Measurements from ENCODE around the gene SYF2.
A peak's percentile ranks its signal among the peaks of the same experiment; 100 is the strongest.
"Not testable (repeated sequence)": the region's sequence is repeated elsewhere in the genome, so short reads cannot be mapped to it uniquely, and the experiment has no call there.

SYF2 gene

GRCh38 chr1:25232027-25232865 lies at the start of gene SYF2:
Gene SYF2, minus strand, starts transcription at chr1:25232502. Its CDS starts 35 bp downstream, at chr1:25232467.
- DNase-seq: peak; percentile 85

- DNase-seq: not testable (repeated sequence)
These were observed 47.4 kb upstream of the SYF2 start for GRCh38 chr1:25279693-25280111.

GRCh38 chr1:25278790-25279189 lies 46.5 kb upstream of the SYF2 start:
- not testable (repeated sequence) for DNase-seq

- DNase-seq: not testable (repeated sequence)
These were observed 46.1 kb upstream of the SYF2 start for GRCh38 chr1:25278358-25278757.

- DNase-seq: not testable (repeated sequence)
These were observed 45.0 kb upstream of the SYF2 start for GRCh38 chr1:25277295-25277694.

GRCh38 chr1:25275648-25276047 lies 43.3 kb upstream of the SYF2 start:
- DNase-seq: not testable (repeated sequence)

GRCh38 chr1:25272238-25272637 lies 39.9 kb upstream of the SYF2 start, which contains the start of gene RHD:
Gene RHD, plus strand, starts transcription at chr1:25272509. Its CDS starts 39 bp downstream, at chr1:25272548.
- not testable (repeated sequence) for DNase-seq

GRCh38 chr1:25268143-25268760 lies 36.0 kb upstream of the SYF2 start:
- not testable (repeated sequence) for DNase-seq

- DNase-seq: peak; percentile 24
These were observed 35.2 kb upstream of the SYF2 start for GRCh38 chr1:25267288-25268142.

GRCh38 chr1:25266554-25267287 lies 34.4 kb upstream of the SYF2 start:
- DNase-seq: not testable (repeated sequence)

GRCh38 chr1:25260336-25260735 lies 28.0 kb upstream of the SYF2 start:
- DNase-seq: not testable (repeated sequence)

GRCh38 chr1:25259813-25260212 lies 27.5 kb upstream of the SYF2 start:
- DNase-seq: not testable (repeated sequence)

- DNase-seq: no peak
These were observed 24.9 kb upstream of the SYF2 start for GRCh38 chr1:25257196-25257595.

GRCh38 chr1:25256578-25256965 lies 24.3 kb upstream of the SYF2 start:
- no peak for DNase-seq

- no peak for DNase-seq
These were observed 23.6 kb upstream of the SYF2 start for GRCh38 chr1:25255706-25256577.

GRCh38 chr1:25253911-25254310 lies 21.6 kb upstream of the SYF2 start:
- no peak for DNase-seq

GRCh38 chr1:25247829-25248754 lies 15.8 kb upstream of the SYF2 start:
- no peak for DNase-seq

GRCh38 chr1:25247024-25247828 lies 14.9 kb upstream of the SYF2 start, which contains the start of gene RSRP1:
Gene RSRP1, minus strand, starts transcription at chr1:25247454. Its CDS starts 491 bp downstream, at chr1:25246963.
- peak; percentile 95 for DNase-seq

- DNase-seq: no peak
These were observed 14.3 kb upstream of the SYF2 start for GRCh38 chr1:25246600-25247023.
